ENCODE data around the gene SH3PXD2B. TPM values are rescaled to one million over a fixed set of nuclear protein-coding genes. Genes with fewer than 3 reads are reported as not detected.

The SH3PXD2B gene
- total RNA-seq = 1 to 10 TPM in 1 of 5 experiments, under 1 TPM in 4; 0.15 to 1.1 (median 0.34) TPM
- under 1 TPM in 1 of 2 donors, not detected in 1; 0.21 TPM for polyA plus RNA-seq
- 0.81 reads per million for total RNA-seq

GRCh38 chr5:172454358-172455086, at the start of gene SH3PXD2B:
Gene SH3PXD2B (minus strand): TSS chr5:172454525. CDS start chr5:172454352, 173 bp downstream.
- CTCF ChIA-PET = no interaction called here
- no peak within 1 kb of the TSS for H3K27ac ChIP-seq (ENCODE audit: low read depth, low read length)
- H3K27me3 Mint-ChIP-seq = peaks cover 12 to 59% (median 39%) of the 10 kb centered on the region in 5 donors
- no peaks in the 10 kb centered on the region for H3K4me1 ChIP-seq (ENCODE audit: control insufficient read depth in 2 of 2, insufficient read depth in 2 of 2, low read length in 2 of 2)
- peak in 7 of 9 donors; percentile 11 to 52 (median 47) for DNase-seq
- intact Hi-C loops (cut with micrococcal nuclease) = loop anchor here (2.0 to 10.0 kb wide), 4 partner anchors 170 to 1163 kb away; partner anchors contain the start of genes RPL26L1 (in 2 of the 2), BOD1 (in 1 of the 2), CREBRF (in 1 of the 2) and UBTD2 (in 1 of the 2)
- H3K9me3 Mint-ChIP-seq = no peaks in the 10 kb centered on the region
- H3K36me3 ChIP-seq (ENCODE audit: control insufficient read depth in 2 of 3, insufficient read depth in 3 of 3, low read length in 3 of 3) = no peaks in the 10 kb centered on the region
- POLR2A ChIA-PET = no interaction called here
- ATAC-seq = peak; percentile 73
- H3K36me3 Mint-ChIP-seq = no peaks in the 10 kb centered on the region
- peak within 1 kb of the TSS; percentile 36 for H3K4me3 ChIP-seq (ENCODE audit: low read length)
- peak within 1 kb of the TSS in 7 of 9 donors; percentile 39 to 66 (median 52) for H3K27ac Mint-ChIP-seq
- H3K4me3 Mint-ChIP-seq = peak within 1 kb of the TSS; percentile 82 to 93 (median 86)
- peaks cover 8 to 17% (median 13%) of the 10 kb centered on the region in 7 donors for H3K4me1 Mint-ChIP-seq
- peaks cover 0 to 4% of the 10 kb centered on the region in 2 donors for H3K27me3 ChIP-seq (ENCODE audit: control insufficient read depth in 2 of 2, insufficient read depth in 2 of 2, low read length in 2 of 2)
- no peaks in the 10 kb centered on the region for H3K9me3 ChIP-seq (ENCODE audit: control insufficient read depth in 2 of 3, low read length in 3 of 3)

- Mint-ChIP-seq H3K27ac (no peak overlapping the region), H3K27me3 (peaks cover 3 to 23% (median 16%) of the 10 kb centered on the region in 5 donors), H3K4me1 (no peaks in the 10 kb centered on the region), H3K36me3 (peaks cover 0 to 1% (median 0%) of the 10 kb centered on the region in 5 donors), H3K4me3 (no peak overlapping the region), H3K9me3 (peaks cover 0 to 2% (median 0%) of the 10 kb centered on the region in 11 donors)
- ChIA-PET POLR2A (no interaction called here), CTCF (interaction anchor here (0.6 kb wide), 1 partner anchor 92 kb away, joined by 3 read pairs; no protein-coding TSS in a partner anchor)
- Histone ChIP-seq H3K4me3 (ENCODE audit: low read length) (no peak overlapping the region), H3K27ac (ENCODE audit: low read depth, low read length) (no peak overlapping the region), H3K4me1 (ENCODE audit: control insufficient read depth in 2 of 2, insufficient read depth in 2 of 2, low read length in 2 of 2) (no peaks in the 10 kb centered on the region), H3K9me3 (ENCODE audit: control insufficient read depth in 2 of 3, low read length in 3 of 3) (no peaks in the 10 kb centered on the region), H3K36me3 (ENCODE audit: control insufficient read depth in 2 of 3, insufficient read depth in 3 of 3, low read length in 3 of 3) (no peaks in the 10 kb centered on the region), H3K27me3 (ENCODE audit: control insufficient read depth in 2 of 2, insufficient read depth in 2 of 2, low read length in 2 of 2) (no peaks in the 10 kb centered on the region)
- ATAC-seq = no peak
- peak in 1 of 9 donors; percentile 15 for DNase-seq
- intact Hi-C loops (cut with micrococcal nuclease) = no loop called here
Measured at GRCh38 chr5:172502969-172503368, 48.6 kb upstream of the SH3PXD2B start.

GRCh38 chr5:172502410-172502809, 48.1 kb upstream of the SH3PXD2B start:
- Mint-ChIP-seq H3K4me3 (no peak overlapping the region), H3K9me3 (no peaks in the 10 kb centered on the region), H3K27me3 (peaks cover 3 to 20% (median 16%) of the 10 kb centered on the region in 5 donors), H3K4me1 (no peaks in the 10 kb centered on the region), H3K27ac (no peak overlapping the region), H3K36me3 (no peaks in the 10 kb centered on the region)
- ATAC-seq = no peak
- no peaks in the 10 kb centered on the region for H3K27me3 ChIP-seq (ENCODE audit: control insufficient read depth in 2 of 2, insufficient read depth in 2 of 2, low read length in 2 of 2)
- H3K9me3 ChIP-seq (ENCODE audit: control insufficient read depth in 2 of 3, low read length in 3 of 3) = no peaks in the 10 kb centered on the region
- ChIA-PET POLR2A (no interaction called here), CTCF (interaction anchor here (0.6 kb wide), 1 partner anchor 92 kb away, joined by 3 read pairs; no protein-coding TSS in a partner anchor)
- H3K4me3 ChIP-seq (ENCODE audit: low read length) = no peak overlapping the region
- no peaks in the 10 kb centered on the region for H3K4me1 ChIP-seq (ENCODE audit: control insufficient read depth in 2 of 2, insufficient read depth in 2 of 2, low read length in 2 of 2)
- no peak for DNase-seq
- intact Hi-C loops (cut with micrococcal nuclease) = no loop called here
- no peaks in the 10 kb centered on the region for H3K36me3 ChIP-seq (ENCODE audit: control insufficient read depth in 2 of 3, insufficient read depth in 3 of 3, low read length in 3 of 3)
- no peak overlapping the region for H3K27ac ChIP-seq (ENCODE audit: low read depth, low read length)

GRCh38 chr5:172501708-172502320, 47.5 kb upstream of the SH3PXD2B start:
- Mint-ChIP-seq H3K4me3 (no peak overlapping the region), H3K9me3 (no peaks in the 10 kb centered on the region), H3K27me3 (peaks cover 2 to 20% (median 11%) of the 10 kb centered on the region in 5 donors), H3K27ac (no peak overlapping the region), H3K36me3 (no peaks in the 10 kb centered on the region), H3K4me1 (no peaks in the 10 kb centered on the region)
- Histone ChIP-seq H3K27ac (ENCODE audit: low read depth, low read length) (no peak overlapping the region), H3K9me3 (ENCODE audit: control insufficient read depth in 2 of 3, low read length in 3 of 3) (no peaks in the 10 kb centered on the region), H3K36me3 (ENCODE audit: control insufficient read depth in 2 of 3, insufficient read depth in 3 of 3, low read length in 3 of 3) (no peaks in the 10 kb centered on the region), H3K4me3 (ENCODE audit: low read length) (no peak overlapping the region), H3K4me1 (ENCODE audit: control insufficient read depth in 2 of 2, insufficient read depth in 2 of 2, low read length in 2 of 2) (no peaks in the 10 kb centered on the region), H3K27me3 (ENCODE audit: control insufficient read depth in 2 of 2, insufficient read depth in 2 of 2, low read length in 2 of 2) (no peaks in the 10 kb centered on the region)
- ATAC-seq (no peak), DNase-seq (no peak)
- CTCF ChIA-PET = no interaction called here
- intact Hi-C loops (cut with micrococcal nuclease) = no loop called here
- POLR2A ChIA-PET = no interaction called here

- Mint-ChIP-seq H3K36me3 (no peaks in the 10 kb centered on the region), H3K27me3 (peaks cover 0 to 14% (median 5%) of the 10 kb centered on the region in 5 donors), H3K4me1 (no peaks in the 10 kb centered on the region), H3K9me3 (peaks cover 0 to 5% (median 0%) of the 10 kb centered on the region in 11 donors), H3K4me3 (no peak overlapping the region), H3K27ac (no peak overlapping the region)
- Histone ChIP-seq H3K27ac (ENCODE audit: low read depth, low read length) (no peak overlapping the region), H3K27me3 (ENCODE audit: control insufficient read depth in 2 of 2, insufficient read depth in 2 of 2, low read length in 2 of 2) (no peaks in the 10 kb centered on the region), H3K4me3 (ENCODE audit: low read length) (no peak overlapping the region), H3K36me3 (ENCODE audit: control insufficient read depth in 2 of 3, insufficient read depth in 3 of 3, low read length in 3 of 3) (no peaks in the 10 kb centered on the region), H3K9me3 (ENCODE audit: control insufficient read depth in 2 of 3, low read length in 3 of 3) (no peaks in the 10 kb centered on the region), H3K4me1 (ENCODE audit: control insufficient read depth in 2 of 2, insufficient read depth in 2 of 2, low read length in 2 of 2) (no peaks in the 10 kb centered on the region)
- DNase-seq (no peak), ATAC-seq (no peak)
- ChIA-PET CTCF (no interaction called here), POLR2A (no interaction called here)
- intact Hi-C loops (cut with micrococcal nuclease) = no loop called here
Measured at GRCh38 chr5:172499287-172499686, 45.0 kb upstream of the SH3PXD2B start.

GRCh38 chr5:172498431-172499129, 44.3 kb upstream of the SH3PXD2B start:
- H3K4me3 Mint-ChIP-seq = no peak overlapping the region
- DNase-seq (no peak), ATAC-seq (no peak)
- peaks cover 0 to 17% (median 5%) of the 10 kb centered on the region in 5 donors for H3K27me3 Mint-ChIP-seq
- H3K9me3 ChIP-seq (ENCODE audit: control insufficient read depth in 2 of 3, low read length in 3 of 3) = no peaks in the 10 kb centered on the region
- H3K36me3 ChIP-seq (ENCODE audit: control insufficient read depth in 2 of 3, insufficient read depth in 3 of 3, low read length in 3 of 3) = no peaks in the 10 kb centered on the region
- ChIA-PET POLR2A (no interaction called here), CTCF (no interaction called here)
- H3K27me3 ChIP-seq (ENCODE audit: control insufficient read depth in 2 of 2, insufficient read depth in 2 of 2, low read length in 2 of 2) = no peaks in the 10 kb centered on the region
- H3K4me1 Mint-ChIP-seq = no peaks in the 10 kb centered on the region
- H3K9me3 Mint-ChIP-seq = peaks cover 0 to 5% (median 0%) of the 10 kb centered on the region in 11 donors
- no peaks in the 10 kb centered on the region for H3K4me1 ChIP-seq (ENCODE audit: control insufficient read depth in 2 of 2, insufficient read depth in 2 of 2, low read length in 2 of 2)
- intact Hi-C loops (cut with micrococcal nuclease) = no loop called here
- no peaks in the 10 kb centered on the region for H3K36me3 Mint-ChIP-seq
- H3K27ac Mint-ChIP-seq = no peak overlapping the region
- no peak overlapping the region for H3K27ac ChIP-seq (ENCODE audit: low read depth, low read length)
- H3K4me3 ChIP-seq (ENCODE audit: low read length) = no peak overlapping the region
